Activated CD8-positive, alpha-beta memory T cell treated with anti-CD3 and anti-CD28 coated beads, Interleukin-2, amount 50 U/mL, for 24 hours (primary cell): ENCODE data around the gene STAMBPL1.
"Not testable (repeated sequence)": the region's sequence is repeated elsewhere in the genome, so short reads cannot be mapped to it uniquely, and the experiment has no call there.

Source experiments
- DNase-seq: peaks from one replicate; pipeline ENCODE4 v3.0.0-alpha.2; 2020; ENCODE audit errors: extremely low read depth

Gene STAMBPL1

DNA sequence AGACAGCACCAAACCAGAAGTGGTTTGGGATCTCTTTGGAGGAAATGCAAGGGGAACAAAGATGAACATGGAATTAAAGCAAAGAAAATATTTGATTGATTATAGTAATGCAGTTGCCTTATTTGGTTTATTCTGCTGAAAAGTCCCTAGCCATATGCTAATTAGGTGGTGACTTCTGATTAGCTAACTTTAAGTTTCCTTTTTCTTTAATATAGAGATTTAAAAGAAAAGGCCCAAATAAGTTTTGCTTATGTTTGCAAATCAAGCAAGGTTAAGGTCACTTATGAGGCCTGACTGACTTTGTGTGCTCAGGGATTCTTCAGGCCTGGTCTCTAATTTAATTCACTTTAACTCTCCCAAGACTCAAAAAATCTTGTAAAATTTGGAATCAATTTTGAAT, 22.2 kb upstream of the STAMBPL1 start:
- no peak for DNase-seq

GRCh38 chr10:88858491-88858890, 21.6 kb upstream of the STAMBPL1 start:
- no peak for DNase-seq

GRCh38 chr10:88861036-88861435, 19.0 kb upstream of the STAMBPL1 start:
- no peak for DNase-seq

GRCh38 chr10:88865281-88865876, 14.7 kb upstream of the STAMBPL1 start:
- DNase-seq, result no peak

GRCh38 chr10:88866454-88866853, 13.6 kb upstream of the STAMBPL1 start:
- no peak for DNase-seq

- DNase-seq, result no peak
These were observed 10.0 kb upstream of the STAMBPL1 start for GRCh38 chr10:88870089-88870488.

- DNase-seq, result no peak
These were observed 6.3 kb upstream of the STAMBPL1 start for GRCh38 chr10:88873757-88874156.

GRCh38 chr10:88874281-88874680, 5.8 kb upstream of the STAMBPL1 start:
- no peak for DNase-seq

DNA sequence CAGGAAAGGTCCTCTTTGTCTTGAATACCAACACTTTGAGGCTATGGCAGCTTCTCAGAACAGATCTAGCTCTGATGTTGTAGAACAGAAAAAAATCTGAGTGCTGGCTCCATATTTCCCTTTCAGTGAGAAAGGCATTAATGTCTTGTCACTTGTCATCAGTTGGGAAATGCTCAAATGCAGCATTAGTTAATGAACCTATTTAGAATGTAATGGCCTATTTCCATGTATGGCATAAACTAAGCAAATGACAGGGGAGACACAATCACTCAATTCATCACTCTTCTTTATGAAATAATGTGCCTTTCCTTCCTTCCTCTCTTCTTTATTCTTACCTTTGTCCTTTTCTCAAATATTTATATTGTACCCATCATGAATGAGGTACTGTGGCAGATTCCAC, 5.0 kb upstream of the STAMBPL1 start:
- no peak for DNase-seq

- no peak for DNase-seq
These were observed 2.7 kb upstream of the STAMBPL1 start for GRCh38 chr10:88877298-88877697.

- DNase-seq, result peak; percentile 35
These were observed 434 bp downstream of the STAMBPL1 start for GRCh38 chr10:88880282-88881076.

DNA sequence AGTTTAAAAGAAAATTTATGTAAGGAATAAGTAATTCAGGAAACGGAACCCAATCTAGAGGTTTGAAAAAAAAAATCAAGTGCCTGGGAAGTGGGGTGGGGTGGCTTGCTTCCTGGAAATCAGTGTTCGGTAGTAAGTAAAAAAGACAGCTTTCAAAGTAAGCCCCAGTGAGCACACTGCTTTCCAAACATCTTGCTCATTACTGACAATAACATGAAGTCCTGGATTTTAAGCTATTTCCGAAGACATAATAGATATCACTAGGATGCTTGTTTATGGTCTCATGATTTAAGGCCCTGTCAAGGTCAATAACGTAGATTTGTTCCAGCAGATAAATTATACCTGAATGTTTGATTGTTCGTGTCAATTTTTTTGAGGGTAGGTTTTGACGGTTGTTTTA, 1.3 kb downstream of the STAMBPL1 start:
- DNase-seq, result no peak

- no peak for DNase-seq
These were observed 2.0 kb downstream of the STAMBPL1 start for GRCh38 chr10:88881922-88882645.

DNA sequence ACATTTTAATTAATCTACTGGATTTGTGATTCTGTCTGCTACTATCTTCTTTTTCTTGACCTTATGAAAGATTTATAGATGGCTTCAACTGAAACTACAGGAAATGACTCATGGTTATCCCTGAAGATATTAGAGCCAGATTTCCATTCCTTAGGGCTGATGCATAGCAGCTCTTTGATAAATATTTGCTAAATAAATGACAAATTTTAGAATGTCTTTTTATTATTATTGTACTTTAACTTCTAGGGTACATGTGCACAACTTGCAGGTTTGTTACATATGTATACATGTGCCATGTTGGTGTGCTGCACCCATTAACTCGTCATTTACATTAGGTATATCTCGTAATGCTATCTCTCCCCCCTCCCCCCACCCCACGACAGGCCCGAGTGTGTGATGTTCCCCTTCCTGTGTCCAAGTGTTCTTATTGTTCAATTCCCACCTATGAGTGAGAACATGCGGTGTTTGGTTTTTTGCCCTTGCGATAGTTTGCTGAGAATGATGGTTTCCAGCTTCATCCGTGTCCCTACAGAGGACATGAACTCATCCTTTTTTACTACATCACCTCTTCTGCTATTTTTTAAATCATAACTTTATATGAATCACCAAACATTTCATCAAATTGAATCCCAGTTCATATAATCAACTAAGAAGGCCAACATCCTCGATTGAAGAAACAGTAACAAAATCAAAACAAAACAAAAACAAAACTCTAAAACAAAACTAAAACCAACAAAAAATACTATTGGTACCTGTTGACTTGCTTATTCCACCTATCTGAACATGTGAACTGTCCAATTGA, 2.8 kb downstream of the STAMBPL1 start:
- DNase-seq, result not testable (repeated sequence)

- no peak for DNase-seq
These were observed 3.4 kb downstream of the STAMBPL1 start for GRCh38 chr10:88883448-88883809.

DNA sequence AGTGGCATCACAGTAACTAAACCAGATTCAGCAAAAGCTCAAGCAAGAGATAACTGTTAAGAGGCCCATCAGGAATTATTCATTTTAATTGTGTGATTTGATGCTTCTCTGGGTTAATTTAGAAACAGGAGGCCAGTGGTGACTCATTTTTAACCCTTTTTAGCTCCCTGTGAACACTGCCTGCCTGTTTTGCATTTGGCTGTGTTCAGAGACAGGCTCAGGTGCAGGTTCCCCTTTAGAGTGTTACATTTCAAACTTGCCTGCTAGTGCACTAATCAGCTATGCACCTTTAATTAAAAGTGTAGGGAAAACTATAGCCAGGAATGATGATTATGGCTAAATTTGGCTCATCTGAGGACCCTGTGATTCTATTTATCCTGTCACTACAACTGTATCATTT, 6.5 kb downstream of the STAMBPL1 start:
- no peak for DNase-seq

- DNase-seq, result no peak
These were observed 8.9 kb downstream of the STAMBPL1 start for GRCh38 chr10:88888810-88889445.

DNA sequence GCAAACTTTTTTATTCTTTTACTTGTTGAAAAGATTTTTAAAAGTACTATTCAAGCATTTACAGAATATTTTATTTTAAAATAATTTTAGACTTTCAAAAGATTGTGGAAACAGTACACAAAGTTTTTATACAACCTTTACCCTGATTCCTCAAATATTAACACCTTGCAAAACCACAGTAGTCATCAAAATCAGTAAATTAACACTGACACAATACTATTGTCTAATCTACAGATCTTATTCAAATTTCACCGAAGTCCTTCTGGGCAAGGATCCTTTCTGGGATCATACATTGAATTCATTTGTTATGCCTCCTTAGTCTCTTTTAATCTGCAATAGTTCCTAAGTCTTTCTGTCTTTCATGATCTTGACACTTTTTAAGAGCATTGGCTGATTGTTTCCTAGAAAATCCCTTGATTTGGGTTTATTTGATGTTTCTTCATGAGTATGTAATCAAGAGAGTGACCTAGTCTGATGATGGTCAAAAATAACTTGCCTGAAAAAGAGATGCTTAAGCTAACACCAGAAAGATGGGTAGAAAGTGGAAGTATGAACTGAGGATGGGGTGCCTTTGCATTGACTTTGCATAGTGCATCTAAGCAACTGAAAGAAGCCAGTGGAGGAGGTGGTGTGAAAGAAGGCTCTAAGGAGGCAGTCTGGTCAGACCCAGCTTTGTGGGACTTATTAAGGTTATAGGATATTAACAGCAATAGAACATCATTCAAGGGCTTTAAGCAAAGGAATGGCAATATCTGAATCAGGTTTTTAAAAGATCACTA, 9.7 kb downstream of the STAMBPL1 start:
- DNase-seq, result no peak

DNA sequence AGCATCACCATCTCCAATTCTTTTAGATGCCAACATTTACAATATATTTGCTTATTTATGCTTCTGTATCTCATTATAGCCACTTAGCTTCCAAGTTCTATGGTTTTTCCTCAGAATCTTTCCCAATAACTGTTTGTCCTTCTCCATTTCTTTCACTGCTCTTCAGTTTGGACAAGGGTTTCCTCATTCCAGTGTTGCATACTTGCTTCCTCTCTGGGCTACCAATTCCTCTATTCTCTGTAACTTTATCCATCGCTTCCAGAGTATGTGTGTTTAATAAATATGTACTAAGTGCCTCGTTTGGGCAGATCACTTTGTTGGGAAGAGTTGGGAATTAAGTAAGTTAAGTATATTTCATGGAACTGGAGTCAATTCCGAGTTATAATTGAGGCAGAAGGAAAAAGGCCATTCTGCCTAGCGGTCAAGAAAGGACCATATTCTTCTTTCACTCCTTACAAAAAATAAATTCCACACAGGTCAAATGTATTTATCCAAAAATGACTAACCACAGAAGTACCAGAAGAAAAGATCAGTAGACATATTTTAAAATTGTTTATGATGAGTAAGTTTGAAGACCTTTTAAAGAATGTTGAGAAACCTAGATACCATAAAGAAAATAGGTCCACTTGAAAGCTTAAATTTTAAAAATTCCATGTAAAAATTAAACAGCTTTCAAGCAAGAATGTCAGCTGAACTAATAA, 10.8 kb downstream of the STAMBPL1 start:
- DNase-seq, result no peak
